Body of pancreas (tissue), 4 donors: ENCODE measurements around the gene IDNK.

Experiments
- POLR2A ChIP-seq, 3 donors: fragments of 450-650 bp; IDR thresholded peaks; one replicate each; pipeline ENCODE4 v1.6.1; 2016; ENCODE audit warnings: antibody characterized with exemption in 3 of 3, mild to moderate bottlenecking in 2 of 3
- TF ChIP-seq, protein P1 (sequence below), 7 experiments: fragments of 450-650 bp in 4 of 7; fragments of 200-600 bp in 3 of 7; sonication (generic) in 3 of 7; IDR thresholded peaks; one replicate each; pipeline ENCODE4 v1.5.1; 2016 to 2019; ENCODE audit warnings: antibody characterized with exemption in 7 of 7

DNA sequence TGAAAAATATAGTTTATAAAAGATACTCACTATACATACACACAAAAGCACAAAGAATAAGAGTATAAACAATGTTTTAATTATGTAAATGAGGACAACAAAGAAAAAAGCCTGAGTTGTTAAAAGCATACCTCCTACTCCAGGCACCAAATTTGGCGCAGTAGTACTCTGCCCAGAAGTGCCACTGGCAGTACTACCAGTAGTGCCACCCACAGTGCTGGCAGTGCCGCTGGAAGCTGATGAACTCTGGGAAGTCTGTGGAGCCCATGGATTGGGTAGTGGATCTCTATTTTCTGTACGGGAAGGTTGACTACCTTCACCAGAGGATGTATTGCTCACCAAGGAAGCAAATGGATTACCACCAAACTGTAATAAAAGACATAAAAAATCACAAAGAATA is 54.7 kb downstream of the IDNK start:
- TF ChIP-seq, protein P1, sequence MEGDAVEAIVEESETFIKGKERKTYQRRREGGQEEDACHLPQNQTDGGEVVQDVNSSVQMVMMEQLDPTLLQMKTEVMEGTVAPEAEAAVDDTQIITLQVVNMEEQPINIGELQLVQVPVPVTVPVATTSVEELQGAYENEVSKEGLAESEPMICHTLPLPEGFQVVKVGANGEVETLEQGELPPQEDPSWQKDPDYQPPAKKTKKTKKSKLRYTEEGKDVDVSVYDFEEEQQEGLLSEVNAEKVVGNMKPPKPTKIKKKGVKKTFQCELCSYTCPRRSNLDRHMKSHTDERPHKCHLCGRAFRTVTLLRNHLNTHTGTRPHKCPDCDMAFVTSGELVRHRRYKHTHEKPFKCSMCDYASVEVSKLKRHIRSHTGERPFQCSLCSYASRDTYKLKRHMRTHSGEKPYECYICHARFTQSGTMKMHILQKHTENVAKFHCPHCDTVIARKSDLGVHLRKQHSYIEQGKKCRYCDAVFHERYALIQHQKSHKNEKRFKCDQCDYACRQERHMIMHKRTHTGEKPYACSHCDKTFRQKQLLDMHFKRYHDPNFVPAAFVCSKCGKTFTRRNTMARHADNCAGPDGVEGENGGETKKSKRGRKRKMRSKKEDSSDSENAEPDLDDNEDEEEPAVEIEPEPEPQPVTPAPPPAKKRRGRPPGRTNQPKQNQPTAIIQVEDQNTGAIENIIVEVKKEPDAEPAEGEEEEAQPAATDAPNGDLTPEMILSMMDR (IDR thresholded peaks at IDR 0.05), result no peak
- no peak for TF ChIP-seq POLR2A (IDR thresholded peaks at IDR 0.05)
